Keratinocyte (primary cell): ENCODE measurements around the gene ATPAF2. TPM values are rescaled to one million over a fixed set of nuclear protein-coding genes. Genes with fewer than 3 reads are reported as not detected.

Source experiments
- DNase-seq: peaks from one replicate; pipeline ENCODE4 v3.0.0-alpha.2; 2011; ENCODE audit warnings: low read depth, missing footprints, low spot score
- FAIRE-seq: peaks from 2 replicates; lab custom pipeline; 2011; peaks lifted over from hg19 to GRCh38; lab: Jason Lieb, UNC
- H2AFZ ChIP-seq: 2 replicates; pipeline ENCODE4 v1.6.0; 2012; ENCODE audit warnings: low read length, control low read depth, inconsistent platforms; ENCODE audit not compliant: control insufficient read depth
- H3K27ac ChIP-seq: 2 replicates; pipeline ENCODE4 v1.5.1; 2011; ENCODE audit warnings: low read length; ENCODE audit not compliant: control insufficient read depth, insufficient read depth
- H3K27me3 ChIP-seq: 3 replicates; pipeline ENCODE4 v1.6.0; 2011; ENCODE audit warnings: low read length; ENCODE audit not compliant: control insufficient read depth, insufficient read depth; ENCODE audit errors: extremely low read depth
- H3K36me3 ChIP-seq, 2 experiments: 2 replicates in 1 of 2; 3 replicates in 1 of 2; pipeline ENCODE4 v1.5.1; 2011; ENCODE audit warnings: low read length in 2 of 2, mild to moderate bottlenecking in 1 of 2; ENCODE audit not compliant: control insufficient read depth in 2 of 2, insufficient read depth in 2 of 2; ENCODE audit errors: extremely low read depth in 1 of 2
- H3K4me1 ChIP-seq: 3 replicates; pipeline ENCODE4 v1.5.1; 2011; ENCODE audit warnings: low read length; ENCODE audit not compliant: control insufficient read depth, insufficient read depth; ENCODE audit errors: extremely low read depth
- H3K4me2 ChIP-seq: 3 replicates; pipeline ENCODE4 v1.6.0; 2011; ENCODE audit warnings: low read depth, low read length; ENCODE audit not compliant: control insufficient read depth, insufficient read depth; ENCODE audit errors: extremely low read depth
- H3K4me3 ChIP-seq, 3 experiments: fragments of 200-600 bp in 1 of 3; sonication (generic) in 1 of 3; 2 replicates in 2 of 3; 3 replicates in 1 of 3; pipeline ENCODE4 v1.5.1; 2011 to 2016; ENCODE audit warnings: low read length in 3 of 3, mild to moderate bottlenecking in 3 of 3, control low read depth in 2 of 3, inconsistent platforms in 1 of 3, low read depth in 1 of 3, mixed read lengths in 1 of 3, mixed run types in 1 of 3, moderate library complexity in 1 of 3; ENCODE audit not compliant: control insufficient read depth in 2 of 3, insufficient read depth in 2 of 3; ENCODE audit errors: extremely low read depth in 1 of 3
- H3K79me2 ChIP-seq: 2 replicates; pipeline ENCODE4 v1.6.0; 2012; ENCODE audit warnings: low read length; ENCODE audit not compliant: control insufficient read depth, insufficient read depth
- H3K9ac ChIP-seq: 3 replicates; pipeline ENCODE4 v1.6.0; 2011; ENCODE audit warnings: low read length; ENCODE audit not compliant: control insufficient read depth, insufficient read depth; ENCODE audit errors: extremely low read depth
- H3K9me1 ChIP-seq: 3 replicates; pipeline ENCODE4 v1.6.0; 2011; ENCODE audit warnings: low read length; ENCODE audit not compliant: control insufficient read depth, insufficient read depth; ENCODE audit errors: extremely low read depth
- H3K9me3 ChIP-seq: 2 replicates; pipeline ENCODE4 v1.5.1; 2012; ENCODE audit warnings: low read depth, low read length; ENCODE audit not compliant: control insufficient read depth
- H4K20me1 ChIP-seq: 3 replicates; pipeline ENCODE4 v1.6.0; 2011; ENCODE audit warnings: low read length; ENCODE audit not compliant: control insufficient read depth, insufficient read depth; ENCODE audit errors: extremely low read depth
- EZH2 ChIP-seq: IDR thresholded peaks from one replicate; pipeline ENCODE4 v1.6.1; 2012; ENCODE audit warnings: inconsistent platforms, mild to moderate bottlenecking, low read length, moderate library complexity
- dilution Hi-C: fragments of 300-500 bp; cut with MboI; formaldehyde crosslinking; loops from one replicate; pipeline ENCODE4 v1.7.0; 2020; ENCODE audit warnings: low sequenced_read_pairs; ENCODE audit not compliant: extremely low pct_ligation_motif_present
- polyA plus RNA-seq, 5 experiments: library from polyadenylated mRNA; depleted of rRNA in 3 of 5; stranded (reverse) in 3 of 5; stranded (forward) in 1 of 5; unstranded in 1 of 5; fragments of >200 nt; gene quantifications; 1 replicate in 1 of 5; 2 replicates in 3 of 5; 3 replicates in 1 of 5; pipeline versions ENCODE4 v1.2.1 to v1.2.3, GENCODE V29; 2011 to 2012; ENCODE audit warnings: missing spikeins in 2 of 5, low read depth in 1 of 5, low replicate concordance in 1 of 5
- TF ChIP-seq, protein P1 (sequence below), 3 experiments: IDR thresholded peaks in 1 of 3; conservative IDR thresholded peaks in 1 of 3; optimal IDR thresholded peaks in 1 of 3; 2 replicates in 2 of 3; 3 replicates in 1 of 3; pipeline versions ENCODE3 to v1.5.1; 2011; ENCODE audit warnings: low read length in 3 of 3, mild to moderate bottlenecking in 3 of 3, moderate library complexity in 2 of 3, control low read depth in 1 of 3, inconsistent platforms in 1 of 3; ENCODE audit not compliant: insufficient read depth in 2 of 3; ENCODE audit errors: extremely low read depth in 1 of 3

The ATPAF2 gene
- polyA plus RNA-seq, 1 donor (not counting 4 experiments of a cell fraction or from before 2014, with no cell fraction given): 24.4 TPM

DNA sequence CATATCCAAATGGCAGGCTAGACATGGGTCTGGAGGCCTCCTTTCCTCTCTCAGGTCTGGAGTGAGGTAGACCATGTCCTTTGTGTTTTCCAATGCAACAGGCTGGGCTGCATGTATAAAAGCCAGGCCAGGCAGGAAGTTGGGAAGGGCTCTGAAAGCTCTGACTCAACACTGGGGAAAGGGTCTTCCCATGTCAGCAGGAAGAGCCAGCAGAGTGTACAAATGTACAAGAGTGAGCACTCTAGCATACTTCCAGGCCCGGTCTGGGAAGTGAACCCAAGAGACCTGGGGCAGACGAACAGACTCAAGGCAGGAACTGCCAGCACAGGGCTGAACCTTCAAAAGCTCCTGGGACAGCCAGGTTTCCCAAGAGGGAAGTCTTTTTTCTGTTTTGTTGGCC lies 7.0 kb downstream of the ATPAF2 start:
- no peak for DNase-seq
- Histone ChIP-seq H4K20me1 (no peaks in the 10 kb centered on the region), H3K27me3 (no peaks in the 10 kb centered on the region), H3K4me1 (peaks cover 16% of the 10 kb centered on the region), H3K9me1 (no peaks in the 10 kb centered on the region), H3K4me3 (no peak overlapping the region), H3K27ac (peak overlapping the region; percentile 10), H3K9ac (no peak overlapping the region), H3K9me3 (no peaks in the 10 kb centered on the region), H3K4me2 (no peak overlapping the region), H2AFZ (peak overlapping the region; percentile 15), H3K79me2 (peaks cover 32% of the 10 kb centered on the region), H3K36me3 (peaks cover 1 to 10% of the 10 kb centered on the region in 2 experiments)
- dilution Hi-C loops: no loop called here
- no peak for FAIRE-seq
- no peak for TF ChIP-seq EZH2
- TF ChIP-seq, protein P1, sequence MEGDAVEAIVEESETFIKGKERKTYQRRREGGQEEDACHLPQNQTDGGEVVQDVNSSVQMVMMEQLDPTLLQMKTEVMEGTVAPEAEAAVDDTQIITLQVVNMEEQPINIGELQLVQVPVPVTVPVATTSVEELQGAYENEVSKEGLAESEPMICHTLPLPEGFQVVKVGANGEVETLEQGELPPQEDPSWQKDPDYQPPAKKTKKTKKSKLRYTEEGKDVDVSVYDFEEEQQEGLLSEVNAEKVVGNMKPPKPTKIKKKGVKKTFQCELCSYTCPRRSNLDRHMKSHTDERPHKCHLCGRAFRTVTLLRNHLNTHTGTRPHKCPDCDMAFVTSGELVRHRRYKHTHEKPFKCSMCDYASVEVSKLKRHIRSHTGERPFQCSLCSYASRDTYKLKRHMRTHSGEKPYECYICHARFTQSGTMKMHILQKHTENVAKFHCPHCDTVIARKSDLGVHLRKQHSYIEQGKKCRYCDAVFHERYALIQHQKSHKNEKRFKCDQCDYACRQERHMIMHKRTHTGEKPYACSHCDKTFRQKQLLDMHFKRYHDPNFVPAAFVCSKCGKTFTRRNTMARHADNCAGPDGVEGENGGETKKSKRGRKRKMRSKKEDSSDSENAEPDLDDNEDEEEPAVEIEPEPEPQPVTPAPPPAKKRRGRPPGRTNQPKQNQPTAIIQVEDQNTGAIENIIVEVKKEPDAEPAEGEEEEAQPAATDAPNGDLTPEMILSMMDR (optimal IDR thresholded peaks at IDR 0.05 in 1 of 3, IDR thresholded peaks at IDR 0.05 in 1 of 3, conservative IDR thresholded peaks at IDR 0.05 in 1 of 3; ENCODE audit: extremely low read depth in 1 of 3, insufficient read depth in 2 of 3, low read length in 3 of 3): no peak

DNA sequence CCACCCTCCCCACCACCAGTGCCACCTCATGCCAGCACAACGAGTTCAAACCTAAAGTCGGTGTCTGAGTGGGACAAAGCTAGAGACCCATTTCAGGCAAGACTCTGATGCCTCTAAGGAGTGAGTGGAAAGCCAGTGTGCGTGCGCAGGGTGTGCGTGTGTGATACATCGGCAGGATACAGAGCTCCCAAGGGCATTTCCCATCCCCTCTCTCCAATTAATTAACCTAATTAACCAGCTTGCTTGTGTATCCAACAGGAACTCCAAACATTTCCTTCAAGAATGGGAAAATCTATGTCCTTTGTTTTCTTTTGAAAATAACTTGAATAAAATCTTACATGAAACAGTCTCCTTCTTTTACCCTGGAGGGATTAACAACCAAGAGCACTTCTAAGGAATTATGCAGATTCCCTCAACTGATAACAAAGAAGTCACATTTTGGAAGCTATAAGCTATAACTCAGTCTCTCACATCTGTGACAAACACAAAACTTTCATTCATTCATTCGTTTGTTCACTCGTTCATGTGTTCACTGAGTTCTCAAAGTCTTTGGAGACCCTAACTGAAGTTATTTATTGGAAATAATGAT lies 9.9 kb downstream of the ATPAF2 start:
- H3K9ac ChIP-seq: no peak overlapping the region
- no peak for DNase-seq
- TF ChIP-seq EZH2: no peak
- TF ChIP-seq, protein P1 (optimal IDR thresholded peaks at IDR 0.05 in 1 of 3, IDR thresholded peaks at IDR 0.05 in 1 of 3, conservative IDR thresholded peaks at IDR 0.05 in 1 of 3; ENCODE audit: extremely low read depth in 1 of 3, insufficient read depth in 2 of 3, low read length in 3 of 3): no peak
- H3K4me1 ChIP-seq: peaks cover 37% of the 10 kb centered on the region
- FAIRE-seq: peak; percentile 83
- peak overlapping the region; percentile 10 for H3K27ac ChIP-seq
- dilution Hi-C loops: no loop called here
- H3K27me3 ChIP-seq: no peaks in the 10 kb centered on the region
- H3K9me1 ChIP-seq: peaks cover 3% of the 10 kb centered on the region
- H2AFZ ChIP-seq: peak overlapping the region; percentile 27
- H4K20me1 ChIP-seq: no peaks in the 10 kb centered on the region
- peak overlapping the region; percentile 66 for H3K4me2 ChIP-seq
- peaks cover 4 to 14% of the 10 kb centered on the region in 2 experiments for H3K36me3 ChIP-seq
- no peak overlapping the region for H3K4me3 ChIP-seq
- peaks cover 15% of the 10 kb centered on the region for H3K79me2 ChIP-seq
- H3K9me3 ChIP-seq: no peaks in the 10 kb centered on the region
